GM19438 (cell line): ENCODE results near the gene AVPR1A.

Experiments
- ATAC-seq: cut with Tn5 transposase; IDR thresholded peaks from one replicate; pipeline ENCODE4 v1.9.1; 2021; ENCODE audit warnings: low read depth; ENCODE audit not compliant: unreplicated experiment

Gene AVPR1A

DNA sequence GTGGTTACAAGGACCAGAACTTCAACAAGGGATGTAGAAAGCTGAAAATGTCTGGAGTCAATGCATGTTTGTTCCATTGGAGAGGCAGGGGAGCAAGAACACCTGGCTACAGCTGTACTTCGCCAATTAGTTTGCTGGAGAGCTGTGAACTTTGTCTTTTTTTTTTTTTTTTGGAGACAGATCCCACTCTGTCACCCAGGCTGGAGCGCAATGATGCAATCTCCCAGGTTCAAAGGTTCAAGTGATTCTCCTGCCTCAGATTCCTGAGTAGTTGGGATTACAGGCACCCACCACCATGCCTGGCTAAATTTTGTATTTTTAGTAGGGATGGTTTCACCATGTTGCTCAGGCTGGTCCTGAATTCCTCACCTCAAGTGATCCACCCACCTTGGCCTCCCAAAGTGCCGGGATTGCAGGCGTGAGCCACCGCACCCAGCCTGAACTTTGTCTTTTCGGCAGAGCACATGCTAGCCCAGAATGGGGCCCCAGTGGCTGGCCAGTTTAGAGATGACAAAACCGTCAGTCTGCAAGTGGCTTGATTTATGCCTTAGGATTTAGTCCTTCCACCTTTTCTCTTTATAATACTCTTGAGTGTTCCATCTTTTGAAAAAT is 55.5 kb downstream of the AVPR1A start:
- no peak for ATAC-seq

DNA sequence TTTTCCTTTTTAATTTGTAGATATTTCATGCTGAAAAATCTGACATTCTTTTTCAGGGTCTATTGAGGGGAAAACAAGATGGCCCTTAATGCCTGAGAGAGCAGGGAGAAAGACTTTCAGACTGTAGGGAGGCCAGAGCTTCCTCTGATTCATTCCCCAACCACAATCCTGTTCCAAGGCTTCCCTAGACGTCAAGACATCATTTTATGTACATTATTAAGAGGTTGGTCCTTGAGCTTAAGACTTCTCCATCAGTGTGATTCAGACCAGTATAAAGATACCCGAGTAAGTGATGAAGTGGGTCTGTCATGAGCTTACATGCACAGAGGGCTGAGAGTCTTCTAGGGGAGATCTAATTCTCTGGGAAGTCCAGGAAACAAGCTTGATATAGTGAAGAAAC is 57.3 kb downstream of the AVPR1A start:
- ATAC-seq = no peak

DNA sequence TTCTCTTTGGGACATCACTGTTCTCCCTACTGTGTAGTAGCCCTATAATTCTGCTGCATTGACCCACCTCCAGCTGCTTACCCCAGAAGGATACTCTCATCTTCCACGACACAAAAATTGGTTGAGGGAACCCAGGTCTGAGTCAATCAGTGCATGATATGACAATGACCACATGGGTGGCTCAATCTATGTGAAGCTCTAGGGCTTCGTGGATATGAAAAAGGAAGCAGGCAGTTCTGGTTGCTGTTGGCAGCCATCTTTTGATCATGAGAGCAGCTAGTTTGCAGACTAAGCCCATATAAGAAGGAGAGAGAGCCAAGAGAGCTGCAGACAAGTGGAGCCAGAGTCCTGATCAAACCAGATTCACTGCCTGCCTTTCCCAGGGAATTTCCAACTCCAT is 57.9 kb downstream of the AVPR1A start:
- no peak for ATAC-seq
